H1 (cell line): Measurements from ENCODE around the gene SHANK1. TPM values are rescaled to one million over a fixed set of nuclear protein-coding genes. Genes with fewer than 3 reads are reported as not detected.

ENCODE experiments used
- CTCF ChIA-PET: fragments of 300-600 bp; sonication (Branson Sonifier 250); formaldehyde crosslinking; loops from one replicate; lab custom pipeline; 2021; ENCODE audit not compliant: partially characterized antibody; lab: Charles Lee
- POLR2A ChIA-PET: fragments of 300-600 bp; sonication (Branson Sonifier 250); formaldehyde crosslinking; loops from one replicate; lab custom pipeline; 2021; ENCODE audit warnings: inconsistent platforms; ENCODE audit not compliant: partially characterized antibody; lab: Charles Lee
- DNase-seq, 2 experiments: peaks; one replicate each; pipeline versions ENCODE4 v3.0.0 to v3.0.0-alpha.2; 2010 to 2022; ENCODE audit warnings: low spot score in 2 of 2, low read depth in 1 of 2, mixed read lengths in 1 of 2
- FAIRE-seq: peaks from 2 replicates; lab custom pipeline; 2011; peaks lifted over from hg19 to GRCh38; lab: Jason Lieb, UNC
- H2AFZ ChIP-seq: 2 replicates; pipeline ENCODE4 v1.8.1; 2012; ENCODE audit warnings: low read length, inconsistent platforms
- H2AK5ac ChIP-seq: 2 replicates; pipeline ENCODE4 v1.6.1; 2013; ENCODE audit warnings: low read depth, low read length
- H2BK120ac ChIP-seq: replicated peaks from 2 replicates; pipeline ENCODE3; 2013; ENCODE audit warnings: low read depth, low read length, inconsistent platforms
- H2BK12ac ChIP-seq: 2 replicates; pipeline ENCODE4 v1.6.1; 2013; ENCODE audit warnings: low read depth, low read length
- H2BK15ac ChIP-seq: 2 replicates; pipeline ENCODE4 v1.6.1; 2013; ENCODE audit warnings: low read length
- H2BK20ac ChIP-seq: 2 replicates; pipeline ENCODE4 v1.6.1; 2013; ENCODE audit warnings: low read length
- H2BK5ac ChIP-seq: 2 replicates; pipeline ENCODE4 v1.6.1; 2013; ENCODE audit warnings: low read depth, low read length
- H3K14ac ChIP-seq: 2 replicates; pipeline ENCODE4 v1.6.1; 2013; ENCODE audit warnings: inconsistent platforms; ENCODE audit not compliant: insufficient read length
- H3K18ac ChIP-seq: 2 replicates; pipeline ENCODE4 v1.6.1; 2013; ENCODE audit warnings: low read length; ENCODE audit errors: extremely low read depth
- H3K23ac ChIP-seq: 2 replicates; pipeline ENCODE4 v1.6.1; 2013; ENCODE audit warnings: inconsistent platforms; ENCODE audit not compliant: insufficient read length
- H3K23me2 ChIP-seq: 2 replicates; pipeline ENCODE4 v1.6.1; 2013; ENCODE audit warnings: low read depth, low read length
- H3K27ac ChIP-seq: 2 replicates; pipeline ENCODE4 v1.6.1; 2011; ENCODE audit warnings: low read depth, low read length, inconsistent platforms
- H3K27me3 ChIP-seq, 4 experiments: replicated peaks in 1 of 4; 1 replicate in 1 of 4; 2 replicates in 3 of 4; pipeline versions ENCODE4 v1.6.1 to v1.8.1; 2011 to 2013; ENCODE audit warnings: low read length in 3 of 4, mild to moderate bottlenecking in 3 of 4, inconsistent platforms in 2 of 4, mixed read lengths in 2 of 4, moderate library complexity in 1 of 4; ENCODE audit not compliant: control insufficient read depth in 3 of 4, insufficient read depth in 3 of 4; ENCODE audit errors: extremely low read depth in 1 of 4
- H3K36me3 ChIP-seq, 4 experiments: 2 replicates each; pipeline versions ENCODE4 v1.6.1 to v1.8.1; 2011 to 2013; ENCODE audit warnings: mild to moderate bottlenecking in 4 of 4, low read length in 3 of 4, moderate library complexity in 2 of 4, control low read depth in 1 of 4, inconsistent platforms in 1 of 4; ENCODE audit not compliant: insufficient read depth in 4 of 4, control insufficient read depth in 2 of 4
- H3K4ac ChIP-seq: replicated peaks from 2 replicates; pipeline ENCODE3; 2013; ENCODE audit warnings: low read length, low read depth, mixed read lengths, inconsistent platforms; ENCODE audit not compliant: insufficient read length
- H3K4me1 ChIP-seq, 4 experiments: replicated peaks in 1 of 4; 1 replicate in 1 of 4; 2 replicates in 3 of 4; pipeline versions ENCODE4 v1.6.1 to v1.8.1; 2011 to 2013; ENCODE audit warnings: low read length in 3 of 4, inconsistent platforms in 2 of 4, mixed read lengths in 1 of 4; ENCODE audit not compliant: insufficient read depth in 4 of 4, control insufficient read depth in 3 of 4
- H3K4me2 ChIP-seq, 2 experiments: 2 replicates each; pipeline versions ENCODE4 v1.6.1 to v1.8.1; 2011 to 2013; ENCODE audit warnings: low read depth in 2 of 2, low read length in 2 of 2, control low read depth in 1 of 2, inconsistent platforms in 1 of 2, mild to moderate bottlenecking in 1 of 2; ENCODE audit not compliant: insufficient read depth in 1 of 2
- H3K4me3 ChIP-seq, 4 experiments: fragments of 200-600, 300-600 bp in 1 of 4; sonication (generic), shearing (Covaris generic), sonication (Bioruptor Twin) in 1 of 4; 2 replicates each; pipeline versions ENCODE4 v1.5.1 to v1.8.1; 2011 to 2016; ENCODE audit warnings: low read length in 4 of 4, low read depth in 3 of 4, control low read depth in 2 of 4, inconsistent platforms in 2 of 4, mild to moderate bottlenecking in 2 of 4, mixed read lengths in 1 of 4, moderate library complexity in 1 of 4; ENCODE audit not compliant: insufficient read depth in 2 of 4; ENCODE audit errors: extremely low read depth in 1 of 4
- H3K56ac ChIP-seq: replicated peaks from 2 replicates; pipeline ENCODE3; 2013; ENCODE audit warnings: low read depth, mild to moderate bottlenecking, mixed read lengths, low read length, inconsistent platforms; ENCODE audit not compliant: insufficient read length
- H3K79me1 ChIP-seq: 2 replicates; pipeline ENCODE4 v1.6.1; 2013; ENCODE audit warnings: low read depth, low read length, control low read depth
- H3K79me2 ChIP-seq, 2 experiments: 2 replicates each; pipeline versions ENCODE4 v1.6.1 to v1.8.1; 2012 to 2013; ENCODE audit warnings: low read length in 2 of 2, mild to moderate bottlenecking in 2 of 2, inconsistent platforms in 1 of 2; ENCODE audit not compliant: insufficient read depth in 2 of 2, control insufficient read depth in 1 of 2
- H3K9ac ChIP-seq, 4 experiments: replicated peaks in 1 of 4; 1 replicate in 1 of 4; 2 replicates in 3 of 4; pipeline versions ENCODE4 v1.6.1 to v1.8.1; 2011 to 2013; ENCODE audit warnings: low read depth in 3 of 4, low read length in 3 of 4, control low read depth in 2 of 4, mild to moderate bottlenecking in 2 of 4, moderate library complexity in 2 of 4, inconsistent platforms in 1 of 4; ENCODE audit errors: extremely low read depth in 1 of 4
- H3K9me3 ChIP-seq, 2 experiments: 2 replicates each; pipeline versions ENCODE4 v1.6.1 to v1.8.1; 2012 to 2013; ENCODE audit warnings: mild to moderate bottlenecking in 2 of 2, moderate library complexity in 2 of 2, control low read depth in 1 of 2, inconsistent platforms in 1 of 2, low read depth in 1 of 2, low read length in 1 of 2, mixed read lengths in 1 of 2; ENCODE audit not compliant: insufficient read depth in 2 of 2
- H4K20me1 ChIP-seq, 2 experiments: replicated peaks in 1 of 2; 2 replicates each; pipeline versions ENCODE3 to v1.8.1; 2011 to 2013; ENCODE audit warnings: inconsistent platforms in 2 of 2, low read length in 2 of 2, mild to moderate bottlenecking in 1 of 2; ENCODE audit not compliant: insufficient read depth in 2 of 2, control insufficient read depth in 1 of 2
- H4K5ac ChIP-seq: 2 replicates; pipeline ENCODE4 v1.6.1; 2013; ENCODE audit warnings: low read length, low read depth, mixed read lengths, inconsistent platforms; ENCODE audit not compliant: insufficient read length
- H4K8ac ChIP-seq: 2 replicates; pipeline ENCODE4 v1.8.0; 2013; ENCODE audit warnings: mild to moderate bottlenecking, moderate library complexity, low read length, inconsistent platforms; ENCODE audit not compliant: insufficient read depth; ENCODE audit errors: extremely low read depth
- H4K91ac ChIP-seq: replicated peaks from 2 replicates; pipeline ENCODE3; 2013; ENCODE audit warnings: low read length, mixed read lengths, inconsistent platforms; ENCODE audit not compliant: insufficient read length
- ASH2L ChIP-seq: fragments of 200-600, 300-600 bp; sonication (generic); IDR thresholded peaks from one replicate; pipeline ENCODE4 v1.7.1; 2017; ENCODE audit warnings: low read length
- BRCA1 ChIP-seq: IDR thresholded peaks from 2 replicates; pipeline ENCODE4 v1.6.1; 2012; ENCODE audit warnings: low read depth, low read length, improper control_type of control experiment
- WGBS, 2 experiments: shearing (Covaris generic) in 1 of 2; methylation state at CpG; one replicate each; pipeline versions ENCODE4 v1.1.6 to v1.1.7; 2013 to 2015; ENCODE audit warnings: low lambda C conversion rate in 2 of 2, mixed read lengths in 2 of 2, inconsistent platforms in 1 of 2, low coverage in 1 of 2, missing lambda C conversion rate in 1 of 2; ENCODE audit not compliant: insufficient replicate concordance in 2 of 2, insufficient coverage in 1 of 2, insufficient read length in 1 of 2; ENCODE audit errors: extremely low coverage in 1 of 2, missing lambda C conversion rate in 1 of 2; 5-methylcytosine and 5-hydroxymethylcytosine counted together
- polyA plus RNA-seq, 7 experiments: library from polyadenylated mRNA; depleted of rRNA in 3 of 7; stranded (reverse) in 5 of 7; unstranded in 2 of 7; fragments of >200 nt in 5 of 7; fragments of 200-250 nt in 2 of 7; gene quantifications; 1 replicate in 5 of 7; 2 replicates in 1 of 7; 4 replicates in 1 of 7; pipeline versions ENCODE4 v1.2.1 to v1.2.3, GENCODE V29; 2011 to 2013; ENCODE audit warnings: missing spikeins in 2 of 7, mixed read lengths in 2 of 7
- total RNA-seq: library from RNA; stranded (reverse); fragmentation: NEBNext Ultra II Directional; extraction: Animal tissue kit (Norgen Biotek cat#: 25700); gene quantifications from 2 replicates; pipeline ENCODE4 v1.2.1, GENCODE V29; 2021

SHANK1 gene
- total and polyA plus RNA-seq, 2 of the 8 experiments (the other 6 are each of a cell fraction or from before 2014, with no cell fraction given), result 1.1 to 3.7 TPM

GRCh38 chr19:50718255-50719118 is 1.1 kb downstream of the SHANK1 start:
- Histone ChIP-seq H3K79me1 (no peaks in the 10 kb centered on the region), H2AFZ (no peak overlapping the region), H4K5ac (no peak overlapping the region), H3K56ac (no peak overlapping the region), H2BK12ac (no peak overlapping the region), H4K8ac (no peak overlapping the region; the same call in 1 of the 2 replicates), H3K27ac (no peak overlapping the region), H3K14ac (no peak overlapping the region), H2AK5ac (no peak overlapping the region), H4K91ac (no peak overlapping the region), H3K4me1 (peaks cover 5 to 33% (median 20%) of the 10 kb centered on the region in 4 experiments), H3K18ac (0 out of 2 replicates have a peak overlapping the region, but pooled peaks have one; percentile 7), H3K4me2 (peak overlapping the region; percentile 49 to 72), H3K23ac (no peak overlapping the region), H2BK15ac (no peak overlapping the region), H2BK120ac (no peak overlapping the region), H3K9ac (no peak overlapping the region), H3K23me2 (peaks cover 3% of the 10 kb centered on the region; the same call in 1 of the 2 replicates), H3K27me3 (peaks cover 0 to 36% (median 25%) of the 10 kb centered on the region in 4 experiments; a peak in 6 of 7 replicates), H3K4ac (no peak overlapping the region), H3K9me3 (no peaks in the 10 kb centered on the region), H2BK20ac (no peak overlapping the region), H3K4me3 (peak overlapping the region; percentile 38 to 94 (median 56)), H4K20me1 (peaks cover 3 to 4% of the 10 kb centered on the region in 2 experiments), H3K79me2 (no peaks in the 10 kb centered on the region), H2BK5ac (0 out of 2 replicates have a peak overlapping the region, but pooled peaks have one; percentile 35), H3K36me3 (no peaks in the 10 kb centered on the region; a peak in 1 of 8 replicates)
- ChIA-PET POLR2A (interaction anchor here (0.6 to 11.8 kb wide), 4 partner anchors 61 to 87 kb away, joined by 3 to 72 read pairs (median 3); no protein-coding TSS in a partner anchor), CTCF (interaction anchor here (0.6 to 3.6 kb wide), 6 partner anchors 9 to 61 kb away, joined by 3 to 26 read pairs (median 3); no protein-coding TSS in a partner anchor)
- no peak for FAIRE-seq
- DNase-seq, result peak in 1 of 2 experiments; percentile 72
- TF ChIP-seq BRCA1 (no peak), ASH2L (peak; percentile 83)
- WGBS, 2 experiments, result 1% methylated on average over 20 of the region's 74 CpGs; no CpG with 5 or more reads in 1 of the 2 experiments
